GM12878 (cell line): ENCODE data around the gene SOCS1. TPM values are rescaled to one million over a fixed set of nuclear protein-coding genes. Genes with fewer than 3 reads are reported as not detected.

Experiments used
- ASH2L ChIP-seq: fragments of 300-600, 200-600 bp; sonication (generic); IDR thresholded peaks from 2 replicates; pipeline ENCODE4 v1.6.1; 2017; ENCODE audit warnings: low read depth, mild to moderate bottlenecking, borderline replicate concordance
- BCL11A ChIP-seq: IDR thresholded peaks from 2 replicates; pipeline ENCODE4 v1.6.1; 2011; ENCODE audit warnings: low read depth, low read length
- CBX3 ChIP-seq: fragments of 200-600 bp; sonication (generic); IDR thresholded peaks from 2 replicates; pipeline ENCODE4 v1.6.1; 2016; ENCODE audit warnings: low read depth, borderline replicate concordance
- EED ChIP-seq: sonication (generic); IDR thresholded peaks from 2 replicates; pipeline ENCODE4 v1.6.1; 2016; ENCODE audit warnings: antibody characterized with exemption, low read depth
- EGR1 ChIP-seq, 2 experiments: IDR thresholded peaks; 1 replicate in 1 of 2; 2 replicates in 1 of 2; pipeline ENCODE4 v1.6.1; 2011 to 2012; ENCODE audit warnings: low read depth in 2 of 2, low read length in 2 of 2, borderline replicate concordance in 1 of 2, mild to moderate bottlenecking in 1 of 2, moderate library complexity in 1 of 2
- ETV6 ChIP-seq, 2 experiments: fragments of 450-650 bp in 1 of 2; IDR thresholded peaks in 1 of 2; conservative IDR thresholded peaks in 1 of 2; 2 replicates each; pipeline ENCODE4 v1.6.1; 2014; ENCODE audit warnings: antibody characterized with exemption in 1 of 2, borderline replicate concordance in 1 of 2, low read depth in 1 of 2, mild to moderate bottlenecking in 1 of 2, moderate library complexity in 1 of 2
- HDAC2 ChIP-seq: fragments of 200-600 bp; sonication (generic); IDR thresholded peaks from 2 replicates; pipeline ENCODE4 v1.6.1; 2017
- HDGF ChIP-seq: fragments of 450-650 bp; IDR thresholded peaks from 2 replicates; pipeline ENCODE4 v1.6.1; 2016; ENCODE audit warnings: antibody characterized with exemption
- KLF5 ChIP-seq: fragments of 450-650 bp; IDR thresholded peaks from 2 replicates; pipeline ENCODE4 v1.6.1; 2014; ENCODE audit warnings: mild to moderate bottlenecking; ENCODE audit not compliant: partially characterized antibody
- NR2C1 ChIP-seq: fragments of 450-650 bp; IDR thresholded peaks from 2 replicates; pipeline ENCODE4 v1.6.1; 2017; ENCODE audit warnings: antibody characterized with exemption, mild to moderate bottlenecking, moderate library complexity
- PAX8 ChIP-seq: fragments of 450-650 bp; IDR thresholded peaks from 2 replicates; pipeline ENCODE4 v1.6.1; 2017; ENCODE audit warnings: mild to moderate bottlenecking, moderate library complexity
- RAD21 ChIP-seq: IDR thresholded peaks from 2 replicates; pipeline ENCODE4 v1.6.1; 2011; ENCODE audit warnings: mild to moderate bottlenecking, low read depth, low read length, moderate library complexity; ENCODE audit not compliant: insufficient read depth
- RAD51 ChIP-seq: fragments of 450-650 bp; IDR thresholded peaks from 2 replicates; pipeline ENCODE4 v1.6.1; 2016; ENCODE audit warnings: moderate library complexity, mild to moderate bottlenecking, inconsistent platforms
- RCOR1 ChIP-seq: conservative IDR thresholded peaks from 2 replicates; pipeline ENCODE4 v1.6.1; 2012; ENCODE audit warnings: low read depth, low read length, improper control_type of control experiment
- RFX5 ChIP-seq: IDR thresholded peaks from 2 replicates; pipeline ENCODE4 v1.6.1; 2011; ENCODE audit warnings: low read depth, low read length, improper control_type of control experiment
- SMAD5 ChIP-seq: IDR thresholded peaks from 2 replicates; pipeline ENCODE4 v1.6.1; 2016; ENCODE audit warnings: antibody characterized with exemption, low read depth
- STAT1 ChIP-seq: fragments of 450-650 bp; conservative IDR thresholded peaks from 2 replicates; pipeline ENCODE4 v1.6.1; 2014; ENCODE audit warnings: antibody characterized with exemption, mild to moderate bottlenecking
- WRNIP1 ChIP-seq: IDR thresholded peaks from 2 replicates; pipeline ENCODE4 v1.6.1; 2011; ENCODE audit warnings: low read depth, low read length, improper control_type of control experiment, borderline replicate concordance
- ZZZ3 ChIP-seq: IDR thresholded peaks from 2 replicates; pipeline ENCODE4 v1.6.1; 2011; ENCODE audit warnings: low read depth; ENCODE audit not compliant: control insufficient read depth, insufficient read length
- polyA plus RNA-seq, 11 experiments: library from polyadenylated mRNA; depleted of rRNA in 4 of 11; unstranded in 6 of 11; stranded (reverse) in 5 of 11; fragments of >200 nt; fragmentation: Nextera tagmentation in 4 of 11; fragmentation: Illumina TruSeq in 1 of 11; extraction: Ambion mirVana in 4 of 11; extraction: Trizol in 1 of 11; gene quantifications; 1 replicate in 1 of 11; 2 replicates in 10 of 11; pipeline versions ENCODE4 v1.2.1 to v1.2.3, GENCODE V29; 2011 to 2016; ENCODE audit warnings: inconsistent platforms in 2 of 11, missing spikeins in 2 of 11, low read depth in 1 of 11
- total RNA-seq, 4 experiments: library from RNA; depleted of rRNA in 3 of 4; stranded (reverse); fragments of >200 nt in 3 of 4; fragmentation: Illumina TruSeq in 1 of 4; extraction: Trizol in 1 of 4; gene quantifications; 2 replicates each; pipeline versions ENCODE4 v1.2.1 to v1.2.3, GENCODE V29; 2013 to 2021
- TF ChIP-seq, protein P1 (sequence below): fragments of 450-650 bp; IDR thresholded peaks from 2 replicates; pipeline ENCODE4 v1.6.1; 2017; ENCODE audit warnings: mild to moderate bottlenecking, moderate library complexity
- TF ChIP-seq, protein P2 (sequence below): fragments of 450-650 bp; IDR thresholded peaks from 2 replicates; pipeline ENCODE4 v1.6.1; 2017; ENCODE audit warnings: mild to moderate bottlenecking, low read depth, inconsistent platforms; ENCODE audit not compliant: poor library complexity, severe bottlenecking
- TF ChIP-seq, protein P3 (sequence below): fragments of 450-650 bp; IDR thresholded peaks from 2 replicates; pipeline ENCODE4 v1.6.1; 2017; ENCODE audit warnings: borderline replicate concordance

The SOCS1 gene
- total and polyA plus RNA-seq, 10 of the 15 experiments (the other 5 are each of a cell fraction or from before 2014, with no cell fraction given): 0.42 to 39.8 (median 11.2) TPM

DNA sequence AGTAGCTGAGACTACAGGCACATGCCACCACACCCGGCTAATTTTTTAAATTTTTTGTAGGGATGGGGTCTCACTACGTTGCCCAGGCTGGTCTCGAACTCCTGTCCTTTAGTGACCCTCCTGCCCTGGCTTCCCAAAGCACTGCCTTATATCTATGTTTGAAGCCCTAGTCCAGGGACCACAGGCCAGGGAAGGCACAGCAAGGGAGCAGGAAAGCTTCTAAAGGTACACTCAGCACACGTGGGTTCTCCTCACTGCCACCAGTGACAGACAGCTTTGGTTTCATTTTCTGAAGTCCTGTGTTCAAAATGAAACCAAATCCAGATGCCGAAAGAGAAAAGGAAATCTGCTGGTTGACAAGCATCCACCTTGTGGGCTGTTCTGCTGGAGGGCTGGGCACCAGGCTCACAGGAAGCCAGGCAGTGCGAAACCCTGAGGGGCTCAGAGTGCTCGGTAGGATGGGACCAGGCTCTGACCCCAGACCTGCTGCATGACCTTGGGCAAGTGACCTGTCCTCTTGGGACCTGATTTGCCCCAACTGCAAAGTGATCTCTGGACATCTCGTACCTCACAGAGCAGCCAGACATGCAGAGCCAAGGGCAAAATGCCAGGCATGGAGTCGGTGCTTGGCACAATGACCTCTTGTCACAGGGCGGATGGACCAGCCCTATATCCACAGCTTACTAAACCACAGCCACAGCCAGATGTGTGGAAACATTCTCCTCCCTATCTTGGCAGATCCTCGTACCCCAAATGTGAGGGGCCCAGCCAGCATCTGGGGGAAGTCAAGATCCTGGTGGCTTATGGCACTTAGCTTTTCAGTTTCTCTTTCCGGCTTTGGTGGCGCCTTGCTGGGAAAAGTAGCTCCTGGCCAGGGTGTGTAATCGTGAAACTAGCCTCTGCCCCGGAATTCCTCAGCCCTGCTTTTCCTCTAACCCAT lies 2.8 kb upstream of the SOCS1 start (continued):
- TF ChIP-seq, protein P1, sequence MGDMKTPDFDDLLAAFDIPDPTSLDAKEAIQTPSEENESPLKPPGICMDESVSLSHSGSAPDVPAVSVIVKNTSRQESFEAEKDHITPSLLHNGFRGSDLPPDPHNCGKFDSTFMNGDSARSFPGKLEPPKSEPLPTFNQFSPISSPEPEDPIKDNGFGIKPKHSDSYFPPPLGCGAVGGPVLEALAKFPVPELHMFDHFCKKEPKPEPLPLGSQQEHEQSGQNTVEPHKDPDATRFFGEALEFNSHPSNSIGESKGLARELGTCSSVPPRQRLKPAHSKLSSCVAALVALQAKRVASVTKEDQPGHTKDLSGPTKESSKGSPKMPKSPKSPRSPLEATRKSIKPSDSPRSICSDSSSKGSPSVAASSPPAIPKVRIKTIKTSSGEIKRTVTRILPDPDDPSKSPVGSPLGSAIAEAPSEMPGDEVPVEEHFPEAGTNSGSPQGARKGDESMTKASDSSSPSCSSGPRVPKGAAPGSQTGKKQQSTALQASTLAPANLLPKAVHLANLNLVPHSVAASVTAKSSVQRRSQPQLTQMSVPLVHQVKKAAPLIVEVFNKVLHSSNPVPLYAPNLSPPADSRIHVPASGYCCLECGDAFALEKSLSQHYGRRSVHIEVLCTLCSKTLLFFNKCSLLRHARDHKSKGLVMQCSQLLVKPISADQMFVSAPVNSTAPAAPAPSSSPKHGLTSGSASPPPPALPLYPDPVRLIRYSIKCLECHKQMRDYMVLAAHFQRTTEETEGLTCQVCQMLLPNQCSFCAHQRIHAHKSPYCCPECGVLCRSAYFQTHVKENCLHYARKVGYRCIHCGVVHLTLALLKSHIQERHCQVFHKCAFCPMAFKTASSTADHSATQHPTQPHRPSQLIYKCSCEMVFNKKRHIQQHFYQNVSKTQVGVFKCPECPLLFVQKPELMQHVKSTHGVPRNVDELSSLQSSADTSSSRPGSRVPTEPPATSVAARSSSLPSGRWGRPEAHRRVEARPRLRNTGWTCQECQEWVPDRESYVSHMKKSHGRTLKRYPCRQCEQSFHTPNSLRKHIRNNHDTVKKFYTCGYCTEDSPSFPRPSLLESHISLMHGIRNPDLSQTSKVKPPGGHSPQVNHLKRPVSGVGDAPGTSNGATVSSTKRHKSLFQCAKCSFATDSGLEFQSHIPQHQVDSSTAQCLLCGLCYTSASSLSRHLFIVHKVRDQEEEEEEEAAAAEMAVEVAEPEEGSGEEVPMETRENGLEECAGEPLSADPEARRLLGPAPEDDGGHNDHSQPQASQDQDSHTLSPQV: no peak
- TF ChIP-seq RAD21: 0 out of 2 replicates have a peak, but pooled peaks have one; percentile 20
- peak; percentile 86; the same call in 1 of the 2 replicates for TF ChIP-seq EED
- TF ChIP-seq SMAD5: no peak
- TF ChIP-seq HDGF: 0 out of 2 replicates have a peak, but pooled peaks have one; percentile 19
- TF ChIP-seq BCL11A: no peak
- TF ChIP-seq, protein P2, sequence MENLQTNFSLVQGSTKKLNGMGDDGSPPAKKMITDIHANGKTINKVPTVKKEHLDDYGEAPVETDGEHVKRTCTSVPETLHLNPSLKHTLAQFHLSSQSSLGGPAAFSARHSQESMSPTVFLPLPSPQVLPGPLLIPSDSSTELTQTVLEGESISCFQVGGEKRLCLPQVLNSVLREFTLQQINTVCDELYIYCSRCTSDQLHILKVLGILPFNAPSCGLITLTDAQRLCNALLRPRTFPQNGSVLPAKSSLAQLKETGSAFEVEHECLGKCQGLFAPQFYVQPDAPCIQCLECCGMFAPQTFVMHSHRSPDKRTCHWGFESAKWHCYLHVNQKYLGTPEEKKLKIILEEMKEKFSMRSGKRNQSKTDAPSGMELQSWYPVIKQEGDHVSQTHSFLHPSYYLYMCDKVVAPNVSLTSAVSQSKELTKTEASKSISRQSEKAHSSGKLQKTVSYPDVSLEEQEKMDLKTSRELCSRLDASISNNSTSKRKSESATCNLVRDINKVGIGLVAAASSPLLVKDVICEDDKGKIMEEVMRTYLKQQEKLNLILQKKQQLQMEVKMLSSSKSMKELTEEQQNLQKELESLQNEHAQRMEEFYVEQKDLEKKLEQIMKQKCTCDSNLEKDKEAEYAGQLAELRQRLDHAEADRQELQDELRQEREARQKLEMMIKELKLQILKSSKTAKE: peak; percentile 30
- TF ChIP-seq ETV6 (conservative IDR thresholded peaks at IDR 0.05 in 1 of 2, IDR thresholded peaks at IDR 0.05 in 1 of 2; ENCODE audit: borderline replicate concordance in 1 of 2, low read depth in 1 of 2): peak in 1 of 2 experiments; percentile 32; a peak in 1 of 4 replicates
- no peak for TF ChIP-seq ZZZ3
- no peak for TF ChIP-seq KLF5
- no peak for TF ChIP-seq RCOR1
- no peak for TF ChIP-seq WRNIP1
- no peak for TF ChIP-seq EGR1 (IDR thresholded peaks at IDR 0.05; ENCODE audit: borderline replicate concordance in 1 of 2, low read depth in 2 of 2, low read length in 2 of 2)
- TF ChIP-seq NR2C1: no peak
- TF ChIP-seq RFX5: no peak
- 0 out of 2 replicates have a peak, but pooled peaks have one; percentile 37 for TF ChIP-seq STAT1
- TF ChIP-seq PAX8: no peak
- TF ChIP-seq CBX3: no peak
- TF ChIP-seq HDAC2: no peak
- peak; percentile 73 for TF ChIP-seq RAD51
- no peak for TF ChIP-seq ASH2L
- TF ChIP-seq, protein P3, sequence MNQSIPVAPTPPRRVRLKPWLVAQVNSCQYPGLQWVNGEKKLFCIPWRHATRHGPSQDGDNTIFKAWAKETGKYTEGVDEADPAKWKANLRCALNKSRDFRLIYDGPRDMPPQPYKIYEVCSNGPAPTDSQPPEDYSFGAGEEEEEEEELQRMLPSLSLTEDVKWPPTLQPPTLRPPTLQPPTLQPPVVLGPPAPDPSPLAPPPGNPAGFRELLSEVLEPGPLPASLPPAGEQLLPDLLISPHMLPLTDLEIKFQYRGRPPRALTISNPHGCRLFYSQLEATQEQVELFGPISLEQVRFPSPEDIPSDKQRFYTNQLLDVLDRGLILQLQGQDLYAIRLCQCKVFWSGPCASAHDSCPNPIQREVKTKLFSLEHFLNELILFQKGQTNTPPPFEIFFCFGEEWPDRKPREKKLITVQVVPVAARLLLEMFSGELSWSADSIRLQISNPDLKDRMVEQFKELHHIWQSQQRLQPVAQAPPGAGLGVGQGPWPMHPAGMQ: no peak
